ENCODE results near the gene TAS2R41.

The TAS2R41 gene, protein sequence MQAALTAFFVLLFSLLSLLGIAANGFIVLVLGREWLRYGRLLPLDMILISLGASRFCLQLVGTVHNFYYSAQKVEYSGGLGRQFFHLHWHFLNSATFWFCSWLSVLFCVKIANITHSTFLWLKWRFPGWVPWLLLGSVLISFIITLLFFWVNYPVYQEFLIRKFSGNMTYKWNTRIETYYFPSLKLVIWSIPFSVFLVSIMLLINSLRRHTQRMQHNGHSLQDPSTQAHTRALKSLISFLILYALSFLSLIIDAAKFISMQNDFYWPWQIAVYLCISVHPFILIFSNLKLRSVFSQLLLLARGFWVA

DNA sequence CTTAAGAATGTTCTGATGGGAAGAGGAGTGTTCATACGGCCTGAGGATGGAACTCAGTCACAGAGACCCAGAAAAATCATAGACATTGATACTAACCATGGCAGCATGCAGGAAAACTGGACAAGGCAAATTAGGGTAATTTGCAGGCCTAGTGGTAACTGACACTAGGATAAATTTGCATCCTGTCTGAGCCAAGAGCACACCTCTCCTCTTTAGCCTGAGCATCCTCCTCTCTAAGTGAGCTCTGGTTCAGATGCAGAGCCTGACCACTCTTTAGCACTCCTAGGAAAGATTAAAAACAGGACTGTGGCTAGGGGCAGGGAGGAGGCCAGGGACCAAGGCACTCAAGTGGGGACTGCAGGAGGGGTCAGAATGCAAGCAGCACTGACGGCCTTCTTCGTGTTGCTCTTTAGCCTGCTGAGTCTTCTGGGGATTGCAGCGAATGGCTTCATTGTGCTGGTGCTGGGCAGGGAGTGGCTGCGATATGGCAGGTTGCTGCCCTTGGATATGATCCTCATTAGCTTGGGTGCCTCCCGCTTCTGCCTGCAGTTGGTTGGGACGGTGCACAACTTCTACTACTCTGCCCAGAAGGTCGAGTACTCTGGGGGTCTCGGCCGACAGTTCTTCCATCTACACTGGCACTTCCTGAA is at the start of gene TAS2R41:
TSS of gene TAS2R41 (plus strand) at position 373 of the 650 bp plus-strand sequence. CDS start at position 373, 0 bp downstream.
- intact Hi-C loops (cut with DNase I), result no loop called here

DNA sequence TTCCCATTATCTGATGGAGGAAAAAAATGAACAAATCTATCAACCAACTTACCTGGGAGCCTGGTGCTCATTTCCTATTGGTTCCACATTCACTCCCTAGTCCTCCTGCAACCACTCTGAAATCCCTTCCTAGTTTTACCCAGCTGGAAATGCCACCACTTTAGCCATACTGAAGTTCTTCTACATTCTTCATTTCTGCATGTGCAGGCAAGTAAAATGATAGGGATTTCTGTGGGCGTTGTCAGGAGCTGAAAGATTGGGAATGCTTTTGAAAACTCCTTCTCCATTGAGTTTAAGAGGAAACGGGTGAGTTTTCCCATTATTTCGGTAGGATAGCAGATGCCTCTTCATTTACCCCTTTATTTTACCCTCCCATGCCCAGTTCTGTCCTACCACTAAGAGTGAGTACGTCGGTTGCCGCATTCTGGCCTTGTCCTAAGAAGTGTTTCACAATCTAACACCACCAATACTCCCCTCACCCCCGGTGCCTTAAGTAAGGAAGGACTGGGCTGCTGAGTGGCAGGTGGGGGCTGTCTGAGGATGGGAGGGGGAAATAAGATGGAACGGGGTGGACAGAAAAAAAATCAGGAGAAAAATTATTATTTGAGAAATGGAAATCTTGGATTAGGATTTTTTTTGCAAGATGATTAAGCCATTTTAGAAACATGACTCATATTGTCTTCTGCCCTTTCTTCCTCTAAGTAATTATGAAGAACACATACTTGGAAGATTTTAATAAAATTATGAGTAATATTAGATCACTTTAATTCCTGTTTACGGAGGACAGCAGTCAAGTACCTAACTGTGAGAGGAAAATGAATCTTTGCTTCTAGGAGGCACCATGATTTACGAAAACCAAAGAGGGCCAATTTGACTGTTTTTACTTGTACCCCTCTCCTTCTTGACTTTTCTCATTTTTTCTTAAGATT is 47.6 kb upstream of the TAS2R41 start:
- no peak for DNase-seq
- intact Hi-C loops (cut with DNase I), result no loop called here

More for the DNA sequence above, at the start of gene TAS2R41:
- DNase-seq, result no peak

DNA sequence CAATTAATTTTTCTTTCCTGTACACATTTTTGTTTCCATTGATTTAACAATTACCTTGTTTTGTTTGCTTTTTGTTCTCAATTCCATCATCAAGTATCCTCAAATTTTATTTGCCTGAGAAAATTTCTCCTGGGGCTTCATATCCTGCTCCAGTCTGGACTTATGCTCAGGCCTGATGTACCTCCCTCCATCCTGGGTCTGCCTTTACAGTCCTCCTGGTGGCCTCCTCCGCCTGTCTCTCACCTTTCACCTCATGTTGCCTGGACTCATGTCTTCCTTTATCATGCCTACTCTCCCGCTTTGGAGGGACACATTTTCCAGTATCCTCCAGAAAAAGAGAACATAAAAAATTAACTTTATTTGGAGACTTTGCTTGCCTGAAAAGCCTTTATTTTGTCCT is 46.6 kb upstream of the TAS2R41 start:
- DNase-seq, result no peak
- intact Hi-C loops (cut with DNase I), result no loop called here

DNA sequence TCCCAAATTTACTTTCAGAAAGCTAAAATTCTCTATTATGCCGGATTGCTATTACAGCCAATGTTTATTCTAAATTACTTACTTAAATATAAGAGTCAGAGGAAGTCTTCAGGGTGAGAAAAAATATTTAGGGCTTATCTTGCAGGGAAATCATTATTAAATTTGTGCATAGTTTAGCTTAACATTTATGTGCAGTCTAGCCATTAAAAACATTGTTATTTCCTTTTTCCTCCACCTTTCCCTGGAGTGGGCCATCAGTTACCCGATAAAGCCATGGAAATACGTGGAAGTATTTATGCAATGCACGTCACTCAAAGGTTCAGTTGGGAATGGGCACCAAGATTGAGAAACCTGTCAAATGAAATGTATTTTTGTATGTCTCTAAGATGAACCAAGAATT is 43.9 kb upstream of the TAS2R41 start:
- DNase-seq, result no peak
- intact Hi-C loops (cut with DNase I), result no loop called here

DNA sequence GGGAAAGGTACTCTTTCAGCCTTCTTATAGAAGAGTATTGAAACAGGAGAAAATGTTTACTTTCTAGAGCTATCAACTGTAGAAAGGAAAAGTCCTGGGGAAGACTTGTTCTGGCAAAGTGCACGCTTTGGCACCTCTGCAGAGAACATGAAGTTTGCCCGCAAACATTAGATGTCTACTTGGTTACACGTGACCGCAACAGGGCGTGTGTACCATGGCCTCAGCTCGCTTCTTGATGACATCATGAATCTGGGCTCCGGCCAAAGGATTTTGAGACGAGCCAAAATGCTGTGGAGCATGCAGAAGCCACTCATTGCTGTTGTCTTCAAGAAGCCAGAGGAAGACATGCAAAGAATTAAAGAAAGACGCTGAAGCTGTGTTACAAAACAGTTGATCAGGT is 43.0 kb upstream of the TAS2R41 start:
- DNase-seq, result no peak
- intact Hi-C loops (cut with DNase I), result no loop called here

DNA sequence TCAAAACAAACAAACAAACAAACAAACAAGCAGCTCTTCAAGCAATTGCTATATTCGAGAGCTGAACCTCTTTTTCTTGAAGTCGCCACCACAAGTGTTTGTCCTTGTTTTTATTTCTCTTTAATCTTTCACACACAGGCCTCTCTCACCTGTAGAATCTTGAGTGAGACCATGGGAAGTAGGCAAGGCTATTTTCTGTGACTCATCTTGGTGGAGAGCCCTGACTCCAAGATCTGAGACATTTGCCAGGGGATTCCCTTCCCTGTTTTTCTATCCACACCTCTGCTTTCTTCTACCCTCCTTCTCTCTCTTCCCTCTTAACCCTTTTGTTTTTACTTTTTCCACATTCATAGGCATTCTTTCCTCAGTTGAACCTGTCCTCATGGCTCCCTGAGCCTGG is 42.4 kb upstream of the TAS2R41 start:
- intact Hi-C loops (cut with DNase I), result no loop called here

DNA sequence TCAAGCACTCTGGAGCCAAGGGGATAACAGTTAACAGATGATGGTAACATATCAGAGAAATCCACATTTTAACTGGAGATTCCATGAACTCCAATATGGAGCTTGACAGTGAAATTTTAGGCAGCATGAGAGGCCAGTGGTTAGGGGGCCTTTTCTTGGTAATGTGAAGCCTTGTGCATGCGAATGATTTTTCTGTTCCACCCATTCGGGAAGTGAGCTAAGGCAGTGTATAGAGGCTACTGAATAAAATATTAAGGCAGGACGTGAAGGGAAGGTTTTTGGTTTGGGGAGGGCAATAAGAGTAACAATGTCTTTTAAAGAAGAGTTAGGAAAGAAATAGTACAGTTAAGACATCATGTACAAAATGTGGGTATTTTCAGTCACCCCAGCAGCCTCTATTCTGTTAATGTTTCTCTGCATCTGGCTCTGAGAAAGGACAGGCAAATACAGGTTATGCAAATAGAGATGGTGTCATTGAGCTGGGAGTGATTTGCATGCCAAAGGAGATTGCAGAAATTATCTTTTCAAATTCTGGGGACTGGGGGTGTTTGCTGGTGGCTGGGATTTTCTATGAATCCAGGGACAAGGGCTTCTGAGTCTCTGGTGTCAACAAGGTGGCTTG is 41.2 kb upstream of the TAS2R41 start:
- intact Hi-C loops (cut with DNase I), result no loop called here

More for the DNA sequence above, 42.4 kb upstream of the TAS2R41 start:
- DNase-seq, result no peak

DNA sequence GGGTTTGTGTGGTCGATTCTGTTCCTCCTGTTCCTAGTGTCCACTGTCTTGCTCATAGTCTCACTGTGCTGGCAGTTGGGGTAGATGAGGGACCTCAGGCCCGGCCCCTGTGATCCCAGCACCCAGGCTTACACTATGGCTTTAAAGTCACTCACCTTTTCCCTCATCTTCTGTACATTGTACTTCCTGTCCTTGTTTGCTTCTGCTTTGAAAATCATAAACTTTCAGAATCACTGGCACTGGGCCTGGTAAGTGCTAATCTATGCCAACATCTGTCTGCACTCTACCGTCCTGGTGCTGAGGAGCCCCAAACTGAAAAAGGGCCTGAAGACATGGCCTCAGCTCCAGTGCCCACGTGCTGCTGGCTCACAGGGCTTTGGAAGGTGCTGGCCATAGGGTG is 40.1 kb upstream of the TAS2R41 start:
- no peak for DNase-seq
- intact Hi-C loops (cut with DNase I), result no loop called here

More for the DNA sequence above, 41.2 kb upstream of the TAS2R41 start:
- DNase-seq, result no peak

DNA sequence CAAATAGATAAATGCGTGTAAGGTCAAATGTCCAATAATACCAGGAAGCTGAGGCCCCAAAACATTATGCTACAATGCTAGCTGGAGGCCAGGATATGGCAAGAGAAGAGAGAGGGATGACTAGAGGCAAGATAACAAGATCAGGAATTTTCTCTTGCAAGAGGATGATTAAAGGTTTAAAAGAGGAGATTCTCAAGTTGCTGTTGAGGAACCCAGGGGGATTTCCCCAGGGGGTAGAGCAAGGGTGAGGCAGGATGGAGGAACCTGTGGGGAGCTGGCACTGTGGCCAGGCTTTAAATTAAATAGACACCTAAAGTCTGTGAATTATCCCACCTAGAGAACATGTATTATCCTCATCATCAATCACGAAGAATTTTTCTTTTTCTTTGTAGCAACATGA is 37.8 kb upstream of the TAS2R41 start:
- DNase-seq, result no peak
- intact Hi-C loops (cut with DNase I), result no loop called here

DNA sequence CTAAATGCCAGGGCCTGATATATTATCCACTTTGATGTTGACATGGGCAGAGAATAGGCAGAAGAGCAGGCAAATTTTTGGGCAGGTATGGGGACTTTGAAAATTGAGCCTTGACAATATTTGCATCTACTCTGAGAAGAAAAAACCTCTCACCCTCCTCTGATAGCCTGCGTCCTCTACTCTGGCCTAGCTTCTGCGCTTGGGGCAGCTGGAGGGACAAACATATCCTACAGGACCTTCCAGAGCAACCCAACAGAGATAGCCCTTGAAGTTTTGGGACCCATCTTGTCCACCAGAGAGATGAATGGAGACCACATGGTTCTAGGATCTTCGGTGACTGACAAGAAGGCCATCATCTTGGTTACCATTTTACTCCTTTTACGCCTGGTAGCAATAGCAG is 34.5 kb upstream of the TAS2R41 start, which contains the start of gene TAS2R60:
TSS of gene TAS2R60 (plus strand) at position 301 of the 400 bp plus-strand sequence. CDS start at position 301, 0 bp downstream.
- intact Hi-C loops (cut with DNase I), result no loop called here
- no peak for DNase-seq

DNA sequence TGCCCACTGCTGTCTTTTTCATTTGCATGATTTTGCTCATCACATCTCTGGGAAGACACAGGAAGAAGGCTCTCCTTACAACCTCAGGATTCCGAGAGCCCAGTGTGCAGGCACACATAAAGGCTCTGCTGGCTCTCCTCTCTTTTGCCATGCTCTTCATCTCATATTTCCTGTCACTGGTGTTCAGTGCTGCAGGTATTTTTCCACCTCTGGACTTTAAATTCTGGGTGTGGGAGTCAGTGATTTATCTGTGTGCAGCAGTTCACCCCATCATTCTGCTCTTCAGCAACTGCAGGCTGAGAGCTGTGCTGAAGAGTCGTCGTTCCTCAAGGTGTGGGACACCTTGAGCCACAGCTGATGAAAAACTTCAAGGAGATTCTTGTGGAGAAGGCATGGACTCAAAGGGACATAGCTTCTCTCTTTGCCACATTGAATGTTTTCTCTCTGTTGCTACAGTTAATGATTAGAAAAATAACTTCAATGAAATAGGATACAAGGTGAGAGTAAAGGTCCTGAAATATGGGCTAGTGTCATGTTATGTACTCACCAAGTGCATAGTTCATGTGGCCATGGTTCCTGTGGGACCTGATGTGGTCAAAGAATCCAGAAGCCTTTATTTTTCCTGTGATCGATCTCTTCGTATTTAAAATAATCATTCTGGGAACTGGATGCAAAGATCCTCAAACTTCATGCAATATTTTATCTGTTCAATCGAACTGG is 33.5 kb upstream of the TAS2R41 start:
- intact Hi-C loops (cut with DNase I), result no loop called here
- no peak for DNase-seq

DNA sequence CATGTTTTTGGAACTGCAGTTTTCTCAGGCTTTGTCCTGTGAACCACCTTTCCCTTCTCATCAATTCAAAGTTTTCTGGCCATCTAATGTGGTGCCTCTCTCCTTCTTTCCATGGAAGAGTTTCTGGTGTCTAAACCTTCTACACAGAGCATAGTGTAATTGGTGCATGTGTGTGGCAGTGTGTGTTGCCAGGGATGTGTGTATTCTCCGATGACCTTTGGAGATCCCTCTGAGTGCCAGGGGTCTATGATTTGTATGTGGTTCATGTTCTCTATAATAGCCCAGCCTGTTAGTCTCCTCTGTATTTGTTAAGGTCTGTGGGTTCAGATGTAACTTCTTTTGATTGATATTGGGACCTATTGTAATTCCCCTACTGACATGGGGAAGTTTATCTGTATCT is 32.9 kb upstream of the TAS2R41 start:
- intact Hi-C loops (cut with DNase I), result no loop called here
- DNase-seq, result no peak

DNA sequence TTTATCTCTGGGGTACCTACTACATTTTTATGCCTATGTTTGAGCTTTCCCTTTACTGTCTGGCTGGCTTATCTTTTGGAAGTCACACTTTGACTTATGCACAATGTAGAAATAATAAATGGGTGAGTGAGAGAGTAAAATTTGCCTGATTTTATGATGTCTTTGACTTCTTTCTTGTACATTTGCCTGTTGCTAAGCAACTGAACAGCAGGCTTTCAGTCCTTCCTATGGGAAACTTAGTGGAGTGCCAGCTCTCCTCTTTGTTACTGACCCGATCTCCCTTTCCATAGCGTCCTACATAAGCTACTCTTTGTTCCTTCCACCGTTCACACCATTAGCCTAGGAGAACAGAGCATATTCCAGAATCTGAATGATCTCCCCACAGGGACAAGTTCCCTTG is 30.2 kb upstream of the TAS2R41 start:
- intact Hi-C loops (cut with DNase I), result no loop called here
- no peak for DNase-seq

DNA sequence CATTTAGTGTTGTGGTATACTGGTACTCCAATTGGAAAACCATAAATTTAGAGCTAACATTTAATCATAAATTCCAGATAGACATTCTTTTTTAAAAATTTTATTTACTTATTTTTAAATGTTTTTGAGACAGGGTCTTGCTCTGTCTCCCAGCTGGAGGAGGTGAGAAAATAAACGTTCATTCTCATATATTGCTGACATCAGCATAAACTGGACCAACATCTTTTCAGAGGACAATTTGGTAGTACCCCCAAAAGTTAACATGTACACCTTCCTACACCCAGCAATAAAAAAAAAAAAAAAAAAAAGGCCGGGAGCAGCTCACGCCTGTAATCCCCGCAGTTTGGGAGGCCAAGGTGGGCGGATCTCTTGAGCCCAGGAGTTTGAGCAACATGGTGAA is 29.2 kb upstream of the TAS2R41 start:
- intact Hi-C loops (cut with DNase I), result no loop called here
- no peak for DNase-seq

DNA sequence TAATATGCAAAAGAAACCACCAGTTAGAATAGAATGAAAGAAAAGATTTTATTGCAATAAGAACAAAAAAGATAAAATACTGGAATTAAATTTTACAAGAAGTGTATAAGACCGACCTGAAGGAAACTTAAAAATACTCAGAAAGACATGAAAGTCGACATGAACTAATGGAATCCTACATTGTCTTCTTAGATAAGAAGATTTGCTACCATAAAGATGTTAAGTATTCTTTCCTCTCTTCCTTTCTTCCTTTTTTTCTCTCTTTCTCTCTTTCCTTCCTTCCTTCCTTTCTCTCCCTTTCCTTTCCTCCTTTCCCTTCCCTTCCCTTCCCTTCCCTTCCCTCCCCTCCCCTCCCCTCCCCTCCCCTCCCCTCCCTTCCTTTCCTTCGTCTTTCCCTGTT is 27.9 kb upstream of the TAS2R41 start:
- DNase-seq, result no peak
- intact Hi-C loops (cut with DNase I), result no loop called here

DNA sequence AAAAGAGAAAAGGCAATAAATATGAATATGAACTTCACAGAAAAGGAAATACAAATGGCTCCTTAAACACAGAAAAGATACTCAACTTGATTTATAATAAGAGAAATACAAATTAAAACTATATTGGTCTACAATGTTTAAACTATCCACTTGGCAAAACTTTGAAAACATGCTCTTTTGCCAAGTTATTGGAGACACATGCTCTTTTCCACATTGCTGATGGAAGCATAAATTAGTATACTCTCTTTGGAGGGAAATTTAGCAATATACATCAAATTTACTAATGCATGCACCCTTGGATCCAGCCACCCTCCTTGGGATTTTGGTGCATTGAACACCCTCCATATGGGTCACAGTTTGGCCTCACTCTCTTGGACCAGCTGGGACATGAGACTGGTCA is 26.6 kb upstream of the TAS2R41 start:
- intact Hi-C loops (cut with DNase I), result no loop called here
- DNase-seq, result no peak

DNA sequence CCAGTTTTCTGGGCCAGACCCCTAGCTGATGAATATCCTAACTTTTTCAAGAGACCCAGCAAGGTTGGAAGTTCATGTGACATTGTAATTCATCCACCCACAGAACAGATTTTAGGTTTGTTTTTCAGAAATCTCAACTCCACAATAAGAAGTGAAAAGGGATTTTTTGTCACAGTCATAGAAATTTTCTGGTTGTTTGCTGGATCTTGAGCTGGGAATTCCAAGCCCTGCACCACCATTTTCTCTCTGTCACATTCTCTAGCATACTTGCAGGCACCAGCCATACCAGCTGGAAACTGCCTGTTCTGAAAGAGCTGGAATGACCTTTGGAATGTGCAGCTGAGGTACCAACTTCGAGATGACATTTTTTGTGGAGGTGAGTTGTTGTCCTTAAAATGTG is 25.9 kb upstream of the TAS2R41 start:
- DNase-seq, result no peak
- intact Hi-C loops (cut with DNase I), result no loop called here

DNA sequence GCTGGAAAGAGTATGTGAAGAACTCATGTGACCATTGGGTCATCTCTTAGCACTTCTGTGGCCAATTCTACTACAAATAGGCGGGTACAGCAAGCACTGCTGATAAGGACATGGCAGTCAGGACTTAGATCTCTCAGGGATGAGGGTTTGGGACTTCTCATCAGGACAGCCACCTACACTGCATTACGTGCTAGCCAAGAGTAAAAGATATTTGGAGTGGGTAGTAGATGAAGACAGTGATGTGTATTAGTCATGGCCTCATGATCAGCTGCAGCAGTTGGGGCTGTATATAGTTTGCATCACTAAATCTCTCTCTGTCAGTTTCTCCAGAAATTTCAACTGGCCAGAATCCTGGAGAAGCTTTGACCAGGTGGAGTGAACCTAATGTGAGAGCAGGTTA is 25.2 kb upstream of the TAS2R41 start:
- intact Hi-C loops (cut with DNase I), result no loop called here
- no peak for DNase-seq

DNA sequence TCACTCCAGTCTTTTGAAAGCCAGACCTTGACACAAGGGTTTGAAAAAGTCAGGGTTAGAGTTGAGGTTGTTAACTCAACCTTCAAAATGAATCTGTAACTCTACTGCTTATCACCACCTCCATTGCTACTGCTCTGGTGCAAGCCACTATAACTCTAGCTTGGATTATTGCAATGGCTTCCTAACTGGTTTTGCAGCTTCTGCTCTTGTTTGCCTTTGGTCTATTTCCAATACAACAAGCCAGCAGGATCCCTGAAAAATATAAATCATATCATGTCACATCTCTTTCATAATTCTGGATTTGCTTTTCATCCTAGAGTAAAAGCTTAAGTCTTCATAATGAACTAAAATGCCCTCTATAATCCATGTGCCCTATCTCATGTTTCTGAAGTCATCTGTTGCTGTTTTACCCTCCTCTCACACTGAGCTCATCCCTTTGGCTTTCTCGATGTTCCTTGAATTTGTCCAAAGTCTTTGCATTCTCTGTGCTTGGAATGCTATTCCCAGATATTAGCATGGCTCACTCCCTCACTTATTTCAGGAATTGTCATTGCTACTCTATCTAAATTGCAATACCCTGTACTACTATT is 23.5 kb upstream of the TAS2R41 start:
- DNase-seq, result no peak
- intact Hi-C loops (cut with DNase I), result no loop called here

DNA sequence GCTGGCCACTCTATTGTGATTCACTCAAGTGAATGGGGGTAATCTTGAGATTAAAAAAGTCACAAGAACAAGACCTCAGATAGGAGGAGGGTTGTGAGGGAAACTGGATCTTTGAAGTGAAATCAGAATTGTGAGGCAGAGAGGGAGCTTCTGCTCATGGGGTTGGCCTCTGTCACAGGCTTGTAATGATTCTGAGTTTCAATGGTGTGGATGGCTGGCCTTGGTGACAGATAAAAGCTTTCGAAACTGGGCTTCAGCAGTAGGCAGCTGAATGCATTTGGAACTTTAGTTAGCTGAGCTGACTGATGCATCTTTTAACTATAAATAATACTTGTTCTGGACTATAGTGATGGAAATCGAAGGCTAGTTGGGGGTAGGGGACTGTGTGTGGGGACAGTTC is 22.2 kb upstream of the TAS2R41 start:
- DNase-seq, result no peak
- intact Hi-C loops (cut with DNase I), result no loop called here

All from posterior cingulate gyrus (tissue), 11 donors.